GM19193 (cell line): ENCODE data around the gene CCSER1.

Source experiments
- POLR2A ChIP-seq: IDR thresholded peaks from 4 replicates; pipeline ENCODE4 v1.6.1; 2011; ENCODE audit not compliant: insufficient read depth, insufficient read length; ENCODE audit errors: extremely low read depth

CCSER1 gene

DNA sequence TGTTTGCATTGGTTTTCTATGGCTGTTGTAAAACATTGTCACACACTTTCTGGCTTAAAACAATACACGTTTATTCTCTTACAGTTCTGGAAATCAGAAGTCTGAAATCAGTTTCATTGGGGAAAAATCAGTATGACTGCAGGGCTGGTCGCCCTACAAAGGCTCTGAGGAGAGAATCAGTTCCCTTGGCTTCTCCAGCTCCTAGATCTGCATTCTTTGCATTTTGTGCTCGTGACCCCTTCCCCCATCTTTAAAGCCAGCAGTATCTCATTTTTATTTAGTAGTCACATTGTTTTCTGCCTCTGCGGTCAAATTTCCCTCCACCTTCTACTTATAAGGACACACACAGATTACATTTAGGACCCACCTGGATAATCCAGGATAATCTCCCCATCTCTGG, 1326.9 kb downstream of the CCSER1 start:
- no peak for TF ChIP-seq POLR2A

DNA sequence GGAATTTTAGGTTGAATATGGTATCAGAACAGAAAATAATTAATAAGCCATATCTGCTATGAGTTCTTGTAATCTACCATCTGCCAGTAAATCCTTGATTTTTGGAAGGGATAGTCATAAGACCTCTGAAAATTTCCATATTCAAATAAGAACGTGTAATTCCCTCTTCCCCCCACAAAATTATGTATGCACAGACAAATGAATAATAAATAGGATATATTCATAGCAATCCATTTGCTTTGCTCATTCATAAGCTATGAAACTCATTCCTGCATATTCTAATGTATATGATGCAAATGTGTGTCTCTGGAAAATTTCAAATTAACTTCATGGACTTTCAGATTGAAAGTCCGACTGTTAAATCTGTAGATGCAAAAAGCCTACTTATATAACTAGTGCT, 1343.5 kb downstream of the CCSER1 start:
- no peak for TF ChIP-seq POLR2A

DNA sequence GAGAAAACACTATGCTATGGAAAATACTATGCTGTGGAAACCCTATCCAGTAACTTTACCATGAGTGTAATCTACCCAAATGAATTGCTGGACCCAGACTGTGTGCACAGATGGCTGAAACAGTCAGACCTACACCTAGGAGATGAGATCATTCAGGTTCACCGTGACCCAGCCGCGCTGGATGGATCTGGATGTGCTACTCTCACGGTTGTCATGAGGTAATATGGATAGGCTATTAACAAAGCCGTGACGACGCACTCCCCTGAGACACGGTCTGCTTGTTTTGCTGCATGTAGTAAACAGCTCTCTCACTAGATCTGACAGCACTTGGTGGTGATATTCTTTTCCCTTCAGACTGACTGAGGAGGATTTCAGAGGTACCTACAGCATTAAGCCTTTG, 1344.1 kb downstream of the CCSER1 start:
- TF ChIP-seq POLR2A = no peak

DNA sequence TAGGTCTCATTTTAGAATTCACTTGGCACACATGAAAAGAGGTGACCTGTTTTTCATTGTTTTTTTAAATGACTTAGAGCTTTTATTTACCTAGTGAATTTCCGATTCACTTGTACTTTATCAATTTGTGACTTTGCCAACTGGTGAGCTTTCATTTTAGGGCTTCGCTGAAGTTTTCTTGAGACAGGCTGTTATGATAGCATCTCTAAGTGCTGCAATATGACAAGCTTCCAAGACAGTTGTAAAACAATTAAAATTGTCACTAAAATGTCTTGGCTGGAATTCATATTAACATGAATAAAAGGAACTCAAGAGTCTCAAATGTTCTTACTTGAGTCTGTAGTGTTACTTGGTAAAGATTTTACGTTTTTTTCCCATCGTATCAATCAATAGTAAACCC, 1344.9 kb downstream of the CCSER1 start:
- no peak for TF ChIP-seq POLR2A

DNA sequence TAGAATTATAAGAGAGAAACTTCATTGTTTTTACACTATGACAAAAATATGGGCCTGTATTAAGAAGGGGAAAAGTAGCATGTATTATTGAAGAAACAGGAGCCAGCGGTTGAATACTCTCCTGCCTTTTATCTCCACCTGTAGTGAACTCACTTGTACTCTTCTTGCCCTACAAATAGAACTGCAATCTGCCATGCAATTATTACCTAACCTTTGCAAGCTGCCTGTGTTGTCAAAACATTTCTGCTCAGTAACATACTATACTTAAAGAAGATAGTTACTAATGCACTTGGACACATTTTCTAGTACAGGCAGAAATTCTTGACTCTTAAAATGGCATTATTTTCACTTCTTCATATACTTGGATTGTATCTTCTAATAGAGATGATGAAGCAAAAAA, 1358.2 kb downstream of the CCSER1 start:
- TF ChIP-seq POLR2A = no peak

DNA sequence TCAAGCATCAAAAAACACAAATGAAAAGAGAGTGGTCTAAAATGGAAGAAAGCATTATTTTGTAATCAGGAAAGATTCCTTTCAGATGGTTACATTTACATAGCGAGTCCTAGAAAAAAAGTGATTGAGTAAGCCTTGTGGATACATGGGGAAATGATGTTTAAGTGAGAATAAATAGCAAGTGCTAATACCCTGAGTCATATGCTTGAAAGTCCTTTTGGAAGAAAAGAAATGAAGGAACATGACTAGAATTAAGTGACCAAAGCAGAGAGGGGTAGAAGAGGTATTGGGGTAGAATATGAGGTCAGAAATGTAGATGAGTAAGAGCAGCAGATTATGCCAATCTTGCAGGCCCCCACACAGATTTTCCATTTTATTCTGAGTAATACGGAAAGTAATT, 1361.8 kb downstream of the CCSER1 start:
- TF ChIP-seq POLR2A = no peak

DNA sequence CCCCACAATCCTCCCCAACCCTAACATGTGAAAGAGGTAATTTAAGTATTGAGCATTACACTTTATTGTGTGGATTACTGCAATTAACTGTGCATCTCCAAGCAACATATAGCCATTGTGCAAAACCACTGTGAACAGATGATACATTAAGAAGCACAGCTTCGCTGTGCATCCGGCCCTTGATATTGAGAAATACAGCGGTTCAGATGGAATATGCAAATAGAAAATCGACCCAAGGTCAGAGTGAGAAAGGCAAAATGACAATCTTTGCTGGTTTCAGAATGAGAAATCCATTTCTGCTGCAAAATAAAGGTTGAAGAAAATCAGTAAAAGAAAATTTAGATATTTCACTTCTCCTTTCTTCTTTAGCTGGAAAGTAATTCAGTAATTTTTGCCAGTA, 1370.7 kb downstream of the CCSER1 start:
- TF ChIP-seq POLR2A = no peak

DNA sequence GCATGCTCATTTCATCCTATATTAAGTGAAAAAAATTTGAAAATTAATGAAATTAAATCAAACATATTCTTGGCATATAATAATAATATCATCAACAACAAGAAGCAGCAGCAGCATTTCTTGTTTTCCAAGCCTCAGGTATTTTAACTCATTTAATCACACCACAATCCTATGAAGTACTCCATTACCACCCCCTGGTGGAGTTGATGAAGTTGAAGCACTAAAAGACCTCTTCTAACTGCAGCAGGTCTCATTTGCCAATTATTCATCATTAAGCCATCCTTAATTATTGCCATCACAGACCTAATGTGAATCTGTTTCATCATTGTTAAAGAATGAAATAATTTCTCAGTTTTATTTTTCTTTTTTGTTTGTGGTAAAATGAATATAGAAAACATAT, 1375.2 kb downstream of the CCSER1 start:
- TF ChIP-seq POLR2A = no peak

DNA sequence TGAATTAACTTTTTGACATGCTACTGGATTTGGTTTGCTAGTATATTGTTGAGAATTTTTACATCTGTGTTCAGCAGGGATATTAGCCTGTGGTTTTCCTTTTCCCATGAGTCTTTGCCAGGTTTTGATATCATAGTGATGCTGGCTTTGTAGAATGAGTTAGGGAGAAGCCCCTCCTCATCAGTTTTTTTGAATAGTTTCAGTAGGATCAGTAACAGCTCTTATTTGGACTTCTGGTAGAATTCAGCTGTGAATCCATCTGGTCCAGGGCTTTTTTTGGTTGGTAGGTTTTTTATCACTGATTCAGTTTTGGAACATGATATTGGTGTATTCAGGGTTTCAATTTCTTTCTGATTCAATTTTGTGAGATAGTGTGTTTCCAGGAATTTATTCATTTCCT, 1386.1 kb downstream of the CCSER1 start:
- TF ChIP-seq POLR2A = no peak

DNA sequence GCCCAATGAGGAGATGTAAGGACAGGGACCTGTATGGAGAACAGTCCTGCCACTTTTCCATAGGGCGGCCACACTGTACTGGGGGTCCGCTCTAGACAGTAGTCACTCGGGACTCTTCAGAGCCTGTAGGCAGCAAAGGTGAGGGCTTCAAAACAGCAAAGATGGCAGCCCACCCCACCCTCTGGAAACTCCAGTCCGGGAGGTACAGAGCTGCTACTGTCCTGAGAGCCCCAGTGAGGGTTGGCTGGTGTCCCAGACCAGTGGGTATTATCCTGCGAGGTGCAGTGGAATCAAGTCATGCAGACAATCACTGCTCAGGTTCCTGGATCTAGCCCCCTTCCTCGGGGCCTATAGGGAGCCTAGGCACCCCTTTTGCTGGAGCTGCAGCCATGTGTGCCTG, 1392.0 kb downstream of the CCSER1 start:
- TF ChIP-seq POLR2A = no peak

DNA sequence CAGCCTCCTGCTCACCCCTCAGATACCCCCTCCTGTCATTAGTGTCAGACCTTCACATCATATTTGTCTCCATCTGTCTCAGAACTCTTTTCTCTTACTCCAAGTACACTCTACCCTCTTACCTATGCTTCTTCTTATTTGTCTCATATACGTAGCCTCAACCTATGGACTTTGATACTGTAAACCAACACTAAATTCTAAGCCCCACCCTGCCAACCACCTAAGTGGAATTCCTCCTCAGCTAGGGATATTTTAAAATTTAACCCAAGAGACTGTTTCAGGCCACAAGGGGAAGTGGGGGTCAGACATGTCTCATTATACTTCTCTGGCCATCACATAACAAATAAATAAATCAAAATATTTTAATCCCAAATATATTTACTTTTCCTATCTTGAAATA, 1398.4 kb downstream of the CCSER1 start:
- no peak for TF ChIP-seq POLR2A

DNA sequence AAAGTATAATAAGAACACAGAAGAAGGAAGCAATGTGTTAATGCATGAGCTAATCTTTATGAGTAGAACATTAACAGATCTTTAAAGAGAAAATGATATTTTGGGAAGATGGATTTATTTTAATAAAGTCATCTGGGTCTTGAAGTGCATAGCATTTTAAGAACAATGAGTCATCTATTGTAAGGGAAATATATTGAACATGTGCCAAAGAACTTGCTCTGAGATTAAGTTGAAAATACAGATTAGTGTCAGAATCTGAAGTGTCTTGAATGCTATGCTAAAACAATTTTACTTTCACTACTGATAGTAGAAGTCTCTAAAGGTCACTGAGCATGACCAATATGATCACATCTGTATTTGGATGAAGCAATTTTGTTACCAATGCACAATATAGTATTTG, 1399.9 kb downstream of the CCSER1 start:
- no peak for TF ChIP-seq POLR2A

DNA sequence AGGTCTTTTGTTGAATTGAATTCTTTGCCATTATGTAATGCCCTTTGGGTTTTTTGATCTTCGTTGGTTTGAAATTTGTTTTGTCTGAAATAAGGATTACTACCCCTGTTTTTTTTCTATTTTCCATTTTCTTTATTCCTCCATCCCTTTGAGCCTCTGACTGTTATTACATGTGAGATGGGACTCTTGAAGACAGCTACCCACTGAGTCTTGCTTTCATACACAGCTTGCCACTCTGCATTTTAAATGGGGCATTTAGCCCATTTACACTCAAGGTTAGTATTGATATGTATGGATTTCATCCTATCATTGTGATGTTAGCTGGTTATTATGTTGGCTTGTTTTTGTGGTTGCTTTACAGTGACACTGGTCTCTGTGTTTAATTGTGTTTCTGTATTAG, 1440.4 kb downstream of the CCSER1 start:
- TF ChIP-seq POLR2A = no peak

DNA sequence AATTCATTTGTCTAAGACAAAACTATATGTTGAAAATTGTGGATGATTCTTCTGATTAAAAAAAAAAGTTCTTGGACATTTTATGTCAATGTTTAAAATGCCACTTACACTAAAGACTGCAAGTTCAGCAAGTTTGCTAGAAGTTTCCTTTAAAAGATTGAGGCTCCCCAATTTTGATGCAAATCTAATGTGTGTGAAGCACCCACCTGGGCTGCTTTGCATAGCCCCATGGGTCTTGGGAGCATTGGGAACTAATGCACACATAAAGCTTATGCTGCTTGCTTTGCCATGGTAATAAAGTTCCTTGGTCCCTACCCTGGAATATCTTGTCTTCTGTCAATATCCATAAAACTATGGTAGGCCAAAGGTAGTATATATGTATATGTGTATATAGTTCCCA, 1450.7 kb downstream of the CCSER1 start:
- no peak for TF ChIP-seq POLR2A

DNA sequence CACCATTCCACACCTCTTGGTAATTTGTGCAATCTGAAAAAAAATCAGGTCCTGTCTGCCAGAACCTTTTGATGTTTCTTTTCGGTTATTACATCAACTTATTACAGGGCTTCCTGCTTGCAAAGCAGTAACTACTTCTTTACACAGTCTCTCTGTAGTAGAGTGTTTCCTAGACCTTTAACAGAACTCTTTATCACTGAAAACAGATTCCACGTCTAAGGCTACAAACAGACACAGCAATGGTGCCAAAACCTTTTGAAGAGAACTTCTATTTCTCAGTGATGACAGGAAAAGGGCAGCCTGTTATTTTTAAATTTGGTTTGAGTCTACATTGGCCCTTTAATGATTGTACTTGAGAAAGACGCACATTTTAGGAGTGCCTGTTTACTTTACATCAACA, 1463.1 kb downstream of the CCSER1 start:
- no peak for TF ChIP-seq POLR2A

DNA sequence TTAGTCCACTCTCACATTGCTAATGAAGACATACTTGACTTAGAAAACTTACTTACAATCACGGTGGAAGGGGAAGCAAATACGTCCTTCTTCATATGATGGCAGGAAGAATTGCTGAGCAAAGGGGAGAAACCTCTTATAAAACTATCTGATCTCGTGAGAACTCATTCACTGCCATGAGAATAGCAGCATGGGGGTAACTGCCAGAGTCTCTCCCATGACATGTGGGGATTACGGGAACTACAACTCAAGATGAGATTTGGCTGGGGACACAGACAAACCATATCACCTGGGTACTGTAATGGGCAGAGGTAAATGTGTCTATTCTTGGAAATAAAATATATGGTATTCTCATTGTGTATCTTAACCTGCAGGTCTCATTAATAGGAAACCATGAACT, 1464.9 kb downstream of the CCSER1 start:
- no peak for TF ChIP-seq POLR2A

DNA sequence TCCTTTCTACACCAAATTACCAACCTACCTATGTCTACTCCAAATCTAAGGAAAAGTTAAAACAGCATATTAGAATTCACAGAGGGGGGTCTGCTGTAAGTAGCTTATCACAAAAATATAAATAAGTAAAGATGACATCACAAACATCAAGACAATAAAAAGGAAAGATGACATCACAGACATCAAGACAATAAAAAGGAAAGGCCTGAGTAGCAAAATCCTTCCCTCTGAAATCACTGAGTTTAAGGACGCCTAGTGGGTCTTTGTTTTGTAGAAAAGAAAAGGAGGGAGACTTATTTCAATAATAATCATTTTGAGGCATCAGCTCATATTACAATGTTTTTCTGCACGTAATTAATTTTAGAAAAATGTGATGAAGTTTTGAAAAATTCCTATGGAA, 1469.5 kb downstream of the CCSER1 start:
- TF ChIP-seq POLR2A = no peak

DNA sequence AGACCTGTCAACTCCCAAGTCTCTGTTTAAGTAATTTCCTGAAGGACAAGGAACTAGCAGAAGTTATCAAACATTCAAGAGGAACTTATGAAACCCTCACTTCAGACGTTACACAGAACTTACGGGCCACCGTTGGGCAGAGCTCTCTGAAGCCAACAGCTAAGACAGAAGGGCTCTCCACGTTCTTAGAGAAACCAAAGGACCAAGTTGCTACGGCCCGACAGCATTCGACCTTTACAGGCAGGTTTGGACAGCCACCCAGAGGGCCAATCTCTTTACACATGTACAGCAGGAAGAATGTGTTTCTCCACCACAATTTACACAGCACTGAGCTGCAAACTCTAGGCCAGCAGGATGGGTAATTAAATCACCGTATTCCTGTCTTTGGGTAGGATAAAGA, 1471.5 kb downstream of the CCSER1 start:
- no peak for TF ChIP-seq POLR2A
